Measurements from ENCODE around the gene ZC3H12D. TPM values are rescaled to one million over a fixed set of nuclear protein-coding genes. Genes with fewer than 3 reads are reported as not detected.

Gene ZC3H12D
- total and polyA plus RNA-seq, 2 of the 8 experiments (the other 6 are each of a cell fraction or from before 2014, with no cell fraction given): 0.05 to 0.07 TPM

DNA sequence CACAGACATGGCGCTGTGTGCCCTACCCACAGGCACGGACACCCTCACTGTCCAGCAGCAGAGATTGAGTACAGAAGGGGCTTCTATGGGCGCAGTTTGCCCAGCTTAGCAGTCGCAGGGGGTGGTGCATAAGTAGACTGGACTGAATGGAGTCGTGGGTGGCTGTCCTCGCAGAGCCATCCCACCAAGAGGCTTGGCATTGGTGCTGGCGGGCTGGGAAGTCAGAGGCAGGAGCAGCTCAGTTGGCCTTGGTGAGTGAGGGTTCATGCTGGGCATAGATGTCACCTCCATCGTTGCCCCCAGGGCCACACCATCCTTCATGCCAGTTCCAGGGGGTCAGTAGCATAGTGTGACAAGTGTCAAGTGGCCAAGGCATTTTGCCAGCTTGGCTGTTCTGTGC, 59.6 kb downstream of the ZC3H12D start (continued):
- TF ChIP-seq, protein P1, sequence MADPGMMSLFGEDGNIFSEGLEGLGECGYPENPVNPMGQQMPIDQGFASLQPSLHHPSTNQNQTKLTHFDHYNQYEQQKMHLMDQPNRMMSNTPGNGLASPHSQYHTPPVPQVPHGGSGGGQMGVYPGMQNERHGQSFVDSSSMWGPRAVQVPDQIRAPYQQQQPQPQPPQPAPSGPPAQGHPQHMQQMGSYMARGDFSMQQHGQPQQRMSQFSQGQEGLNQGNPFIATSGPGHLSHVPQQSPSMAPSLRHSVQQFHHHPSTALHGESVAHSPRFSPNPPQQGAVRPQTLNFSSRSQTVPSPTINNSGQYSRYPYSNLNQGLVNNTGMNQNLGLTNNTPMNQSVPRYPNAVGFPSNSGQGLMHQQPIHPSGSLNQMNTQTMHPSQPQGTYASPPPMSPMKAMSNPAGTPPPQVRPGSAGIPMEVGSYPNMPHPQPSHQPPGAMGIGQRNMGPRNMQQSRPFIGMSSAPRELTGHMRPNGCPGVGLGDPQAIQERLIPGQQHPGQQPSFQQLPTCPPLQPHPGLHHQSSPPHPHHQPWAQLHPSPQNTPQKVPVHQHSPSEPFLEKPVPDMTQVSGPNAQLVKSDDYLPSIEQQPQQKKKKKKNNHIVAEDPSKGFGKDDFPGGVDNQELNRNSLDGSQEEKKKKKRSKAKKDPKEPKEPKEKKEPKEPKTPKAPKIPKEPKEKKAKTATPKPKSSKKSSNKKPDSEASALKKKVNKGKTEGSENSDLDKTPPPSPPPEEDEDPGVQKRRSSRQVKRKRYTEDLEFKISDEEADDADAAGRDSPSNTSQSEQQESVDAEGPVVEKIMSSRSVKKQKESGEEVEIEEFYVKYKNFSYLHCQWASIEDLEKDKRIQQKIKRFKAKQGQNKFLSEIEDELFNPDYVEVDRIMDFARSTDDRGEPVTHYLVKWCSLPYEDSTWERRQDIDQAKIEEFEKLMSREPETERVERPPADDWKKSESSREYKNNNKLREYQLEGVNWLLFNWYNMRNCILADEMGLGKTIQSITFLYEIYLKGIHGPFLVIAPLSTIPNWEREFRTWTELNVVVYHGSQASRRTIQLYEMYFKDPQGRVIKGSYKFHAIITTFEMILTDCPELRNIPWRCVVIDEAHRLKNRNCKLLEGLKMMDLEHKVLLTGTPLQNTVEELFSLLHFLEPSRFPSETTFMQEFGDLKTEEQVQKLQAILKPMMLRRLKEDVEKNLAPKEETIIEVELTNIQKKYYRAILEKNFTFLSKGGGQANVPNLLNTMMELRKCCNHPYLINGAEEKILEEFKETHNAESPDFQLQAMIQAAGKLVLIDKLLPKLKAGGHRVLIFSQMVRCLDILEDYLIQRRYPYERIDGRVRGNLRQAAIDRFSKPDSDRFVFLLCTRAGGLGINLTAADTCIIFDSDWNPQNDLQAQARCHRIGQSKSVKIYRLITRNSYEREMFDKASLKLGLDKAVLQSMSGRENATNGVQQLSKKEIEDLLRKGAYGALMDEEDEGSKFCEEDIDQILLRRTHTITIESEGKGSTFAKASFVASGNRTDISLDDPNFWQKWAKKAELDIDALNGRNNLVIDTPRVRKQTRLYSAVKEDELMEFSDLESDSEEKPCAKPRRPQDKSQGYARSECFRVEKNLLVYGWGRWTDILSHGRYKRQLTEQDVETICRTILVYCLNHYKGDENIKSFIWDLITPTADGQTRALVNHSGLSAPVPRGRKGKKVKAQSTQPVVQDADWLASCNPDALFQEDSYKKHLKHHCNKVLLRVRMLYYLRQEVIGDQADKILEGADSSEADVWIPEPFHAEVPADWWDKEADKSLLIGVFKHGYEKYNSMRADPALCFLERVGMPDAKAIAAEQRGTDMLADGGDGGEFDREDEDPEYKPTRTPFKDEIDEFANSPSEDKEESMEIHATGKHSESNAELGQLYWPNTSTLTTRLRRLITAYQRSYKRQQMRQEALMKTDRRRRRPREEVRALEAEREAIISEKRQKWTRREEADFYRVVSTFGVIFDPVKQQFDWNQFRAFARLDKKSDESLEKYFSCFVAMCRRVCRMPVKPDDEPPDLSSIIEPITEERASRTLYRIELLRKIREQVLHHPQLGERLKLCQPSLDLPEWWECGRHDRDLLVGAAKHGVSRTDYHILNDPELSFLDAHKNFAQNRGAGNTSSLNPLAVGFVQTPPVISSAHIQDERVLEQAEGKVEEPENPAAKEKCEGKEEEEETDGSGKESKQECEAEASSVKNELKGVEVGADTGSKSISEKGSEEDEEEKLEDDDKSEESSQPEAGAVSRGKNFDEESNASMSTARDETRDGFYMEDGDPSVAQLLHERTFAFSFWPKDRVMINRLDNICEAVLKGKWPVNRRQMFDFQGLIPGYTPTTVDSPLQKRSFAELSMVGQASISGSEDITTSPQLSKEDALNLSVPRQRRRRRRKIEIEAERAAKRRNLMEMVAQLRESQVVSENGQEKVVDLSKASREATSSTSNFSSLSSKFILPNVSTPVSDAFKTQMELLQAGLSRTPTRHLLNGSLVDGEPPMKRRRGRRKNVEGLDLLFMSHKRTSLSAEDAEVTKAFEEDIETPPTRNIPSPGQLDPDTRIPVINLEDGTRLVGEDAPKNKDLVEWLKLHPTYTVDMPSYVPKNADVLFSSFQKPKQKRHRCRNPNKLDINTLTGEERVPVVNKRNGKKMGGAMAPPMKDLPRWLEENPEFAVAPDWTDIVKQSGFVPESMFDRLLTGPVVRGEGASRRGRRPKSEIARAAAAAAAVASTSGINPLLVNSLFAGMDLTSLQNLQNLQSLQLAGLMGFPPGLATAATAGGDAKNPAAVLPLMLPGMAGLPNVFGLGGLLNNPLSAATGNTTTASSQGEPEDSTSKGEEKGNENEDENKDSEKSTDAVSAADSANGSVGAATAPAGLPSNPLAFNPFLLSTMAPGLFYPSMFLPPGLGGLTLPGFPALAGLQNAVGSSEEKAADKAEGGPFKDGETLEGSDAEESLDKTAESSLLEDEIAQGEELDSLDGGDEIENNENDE (IDR thresholded peaks at IDR 0.05; ENCODE audit: insufficient replicate concordance, low read length): no peak
- TF ChIP-seq GTF2F1 (IDR thresholded peaks at IDR 0.05; ENCODE audit: borderline replicate concordance, low read depth, low read length): no peak
- TF ChIP-seq SP2 (IDR thresholded peaks at IDR 0.05; ENCODE audit: low read length): no peak
- TF ChIP-seq TCF12 (IDR thresholded peaks at IDR 0.05; ENCODE audit: low read depth, low read length): no peak
- TF ChIP-seq, protein P2, sequence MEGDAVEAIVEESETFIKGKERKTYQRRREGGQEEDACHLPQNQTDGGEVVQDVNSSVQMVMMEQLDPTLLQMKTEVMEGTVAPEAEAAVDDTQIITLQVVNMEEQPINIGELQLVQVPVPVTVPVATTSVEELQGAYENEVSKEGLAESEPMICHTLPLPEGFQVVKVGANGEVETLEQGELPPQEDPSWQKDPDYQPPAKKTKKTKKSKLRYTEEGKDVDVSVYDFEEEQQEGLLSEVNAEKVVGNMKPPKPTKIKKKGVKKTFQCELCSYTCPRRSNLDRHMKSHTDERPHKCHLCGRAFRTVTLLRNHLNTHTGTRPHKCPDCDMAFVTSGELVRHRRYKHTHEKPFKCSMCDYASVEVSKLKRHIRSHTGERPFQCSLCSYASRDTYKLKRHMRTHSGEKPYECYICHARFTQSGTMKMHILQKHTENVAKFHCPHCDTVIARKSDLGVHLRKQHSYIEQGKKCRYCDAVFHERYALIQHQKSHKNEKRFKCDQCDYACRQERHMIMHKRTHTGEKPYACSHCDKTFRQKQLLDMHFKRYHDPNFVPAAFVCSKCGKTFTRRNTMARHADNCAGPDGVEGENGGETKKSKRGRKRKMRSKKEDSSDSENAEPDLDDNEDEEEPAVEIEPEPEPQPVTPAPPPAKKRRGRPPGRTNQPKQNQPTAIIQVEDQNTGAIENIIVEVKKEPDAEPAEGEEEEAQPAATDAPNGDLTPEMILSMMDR (IDR thresholded peaks at IDR 0.05; ENCODE audit: control extremely low read depth in 1 of 3, insufficient read depth in 1 of 3, low read depth in 1 of 3, low read length in 3 of 3): no peak
- TF ChIP-seq SAP30 (IDR thresholded peaks at IDR 0.05; ENCODE audit: insufficient read depth, insufficient replicate concordance, low read length): no peak
- no peak for TF ChIP-seq TAF1 (IDR thresholded peaks at IDR 0.05; ENCODE audit: low read depth, low read length)
- no peak for TF ChIP-seq SP4 (IDR thresholded peaks at IDR 0.05; ENCODE audit: low read length)
- no peak for TF ChIP-seq RXRA (IDR thresholded peaks at IDR 0.05; ENCODE audit: insufficient read depth, low read depth, low read length)
- no peak for TF ChIP-seq BCL11A (IDR thresholded peaks at IDR 0.05; ENCODE audit: low read depth in 2 of 2, low read length in 2 of 2)
